RPMI8226 (cell line): Measurements from ENCODE around the gene PDZRN4.
"Not testable (repeated sequence)": the region's sequence is repeated elsewhere in the genome, so short reads cannot be mapped to it uniquely, and the experiment has no call there.

Source experiments
- DNase-seq: peaks from one replicate; pipeline ENCODE4 v3.0.0-alpha.2; 2015

PDZRN4 gene

GRCh38 chr12:41515953-41516352 lies 327.8 kb downstream of the PDZRN4 start:
- DNase-seq: no peak

GRCh38 chr12:41520869-41521268 lies 332.7 kb downstream of the PDZRN4 start:
- no peak for DNase-seq

GRCh38 chr12:41521872-41522379 lies 333.8 kb downstream of the PDZRN4 start:
- peak; percentile 4 for DNase-seq

- no peak for DNase-seq
These were observed 338.9 kb downstream of the PDZRN4 start for GRCh38 chr12:41527062-41527461.

GRCh38 chr12:41527534-41528116 lies 339.5 kb downstream of the PDZRN4 start:
- no peak for DNase-seq

- DNase-seq: no peak
These were observed 340.8 kb downstream of the PDZRN4 start for GRCh38 chr12:41528874-41529273.

- DNase-seq: no peak
These were observed 342.3 kb downstream of the PDZRN4 start for GRCh38 chr12:41530441-41530840.

GRCh38 chr12:41531147-41531829 lies 343.2 kb downstream of the PDZRN4 start:
- no peak for DNase-seq

- no peak for DNase-seq
These were observed 344.0 kb downstream of the PDZRN4 start for GRCh38 chr12:41532072-41532471.

- DNase-seq: no peak
These were observed 348.8 kb downstream of the PDZRN4 start for GRCh38 chr12:41536813-41537490.

GRCh38 chr12:41537522-41537921 lies 349.4 kb downstream of the PDZRN4 start:
- DNase-seq: no peak

GRCh38 chr12:41545761-41546160 lies 357.6 kb downstream of the PDZRN4 start:
- no peak for DNase-seq

- DNase-seq: not testable (repeated sequence)
These were observed 359.0 kb downstream of the PDZRN4 start for GRCh38 chr12:41547071-41547470.

- no peak for DNase-seq
These were observed 360.8 kb downstream of the PDZRN4 start for GRCh38 chr12:41548926-41549325.

- DNase-seq: no peak
These were observed 364.5 kb downstream of the PDZRN4 start for GRCh38 chr12:41552588-41552987.

GRCh38 chr12:41556176-41556575 lies 368.1 kb downstream of the PDZRN4 start:
- no peak for DNase-seq

- no peak for DNase-seq
These were observed 369.2 kb downstream of the PDZRN4 start for GRCh38 chr12:41557344-41557743.

GRCh38 chr12:41558671-41559070 lies 370.6 kb downstream of the PDZRN4 start:
- no peak for DNase-seq

- DNase-seq: no peak
These were observed 374.9 kb downstream of the PDZRN4 start for GRCh38 chr12:41563051-41563450.

- DNase-seq: no peak
These were observed 376.7 kb downstream of the PDZRN4 start for GRCh38 chr12:41564816-41565215.

GRCh38 chr12:41566703-41567102 lies 378.6 kb downstream of the PDZRN4 start:
- no peak for DNase-seq

GRCh38 chr12:41573445-41573844 lies 385.3 kb downstream of the PDZRN4 start:
- DNase-seq: no peak

GRCh38 chr12:41576925-41577324 lies 388.8 kb downstream of the PDZRN4 start:
- DNase-seq: no peak

GRCh38 chr12:41577995-41578394 lies 389.9 kb downstream of the PDZRN4 start:
- no peak for DNase-seq
